ENCODE measurements around the gene CCDC87. TPM values are rescaled to one million over a fixed set of nuclear protein-coding genes. Genes with fewer than 3 reads are reported as not detected.

Gene CCDC87
- total RNA-seq, 1 experiment from 2014 or later = 1.1 TPM

- Mint-ChIP-seq H3K9me3 (peaks cover 17 to 27% of the 10 kb centered on the region in 2 experiments), H3K27me3 (ENCODE audit: low read depth) (peaks cover 25% of the 10 kb centered on the region), H3K27ac (peak overlapping the region in 2 of 3 experiments; percentile 99; a peak in 2 of 7 replicates), H3K4me3 (peak overlapping the region; percentile 97 to 98), H3K36me3 (ENCODE audit: insufficient read depth in 1 of 3, low read depth in 3 of 3) (peaks cover 2 to 25% (median 22%) of the 10 kb centered on the region in 3 experiments; a peak in 6 of 7 replicates), H3K4me1 (peaks cover 15 to 17% of the 10 kb centered on the region in 2 experiments)
- no peak overlapping the region for H3K56ac ChIP-seq (ENCODE audit: insufficient read length, low read depth, low read length)
- no peaks in the 10 kb centered on the region for H3K9me3 ChIP-seq (ENCODE audit: control insufficient read depth, low read depth, low read length)
- H2BK15ac ChIP-seq (ENCODE audit: low read depth, low read length) = no peak overlapping the region
- no peak for TF ChIP-seq CTCF (conservative IDR thresholded peaks at IDR 0.05)
- no peak overlapping the region for H3K23ac ChIP-seq (ENCODE audit: insufficient read length, low read depth, low read length)
- WGBS (ENCODE audit: extremely low coverage, insufficient read length, low lambda C conversion rate) = no CpG with 5 or more reads among the region's 7 CpGs
- H3K14ac ChIP-seq (ENCODE audit: insufficient read depth, low read length) = no peak overlapping the region
- H2BK20ac ChIP-seq (ENCODE audit: low read depth, low read length, poor library complexity, severe bottlenecking) = no peak overlapping the region
- no peak overlapping the region for H3K4ac ChIP-seq (ENCODE audit: low read depth, low read length)
- H3K27ac ChIP-seq (ENCODE audit: insufficient read length, low read depth, low read length) = no peak overlapping the region
- H2AFZ ChIP-seq (ENCODE audit: low read length) = no peak overlapping the region
- H3T11ph ChIP-seq (ENCODE audit: low read length) = no peak overlapping the region
- no peaks in the 10 kb centered on the region for H4K20me1 ChIP-seq (ENCODE audit: control insufficient read depth, insufficient read depth, insufficient read length)
- H2BK12ac ChIP-seq (ENCODE audit: insufficient read length, low read depth, low read length) = no peak overlapping the region
- H2BK5ac ChIP-seq (ENCODE audit: insufficient read length, low read length) = no peak overlapping the region
- no peak for DNase-seq
- H2BK120ac ChIP-seq (ENCODE audit: low read depth, low read length, poor library complexity, severe bottlenecking) = no peak overlapping the region
- no peak overlapping the region for H3K18ac ChIP-seq (ENCODE audit: insufficient read length, low read depth, low read length)
- no peak overlapping the region for H4K8ac ChIP-seq (replicated peaks; ENCODE audit: insufficient read length, low read depth, low read length)
- peaks cover 10% of the 10 kb centered on the region for H3K23me2 ChIP-seq (ENCODE audit: insufficient read length, low read depth, low read length, poor library complexity, severe bottlenecking)
- H4K91ac ChIP-seq (ENCODE audit: insufficient read length, low read depth, low read length) = no peak overlapping the region
- H3K9ac ChIP-seq (ENCODE audit: extremely low read depth, insufficient read length, low read length) = peak overlapping the region; percentile 35
- peaks cover 3% of the 10 kb centered on the region for H3K79me1 ChIP-seq (ENCODE audit: insufficient read depth, low read depth, low read length, poor library complexity, severe bottlenecking)
- H4K5ac ChIP-seq (ENCODE audit: insufficient read length, low read depth, low read length) = no peak overlapping the region
- H2AK5ac ChIP-seq (ENCODE audit: insufficient read length, low read length) = no peak overlapping the region
- no peaks in the 10 kb centered on the region; the same call in 1 of the 2 replicates for H3K4me1 ChIP-seq (ENCODE audit: insufficient read depth, low read length)
- no peaks in the 10 kb centered on the region for H3K79me2 ChIP-seq (ENCODE audit: insufficient read depth, low read length)
- no peaks in the 10 kb centered on the region for H3K27me3 ChIP-seq (ENCODE audit: insufficient read depth, low read length)
- H3K4me2 ChIP-seq (ENCODE audit: insufficient read depth, insufficient read length, low read length) = peak overlapping the region; percentile 73
These were observed 787 bp upstream of the CCDC87 start for GRCh38 chr11:66593650-66594049.

All from H9 (cell line).